ENCODE data around the gene PARVB. TPM values are rescaled to one million over a fixed set of nuclear protein-coding genes. Genes with fewer than 3 reads are reported as not detected.

PARVB gene
- total RNA-seq, 2 donors from 2014 or later, result 43.8 to 86.5 TPM

DNA sequence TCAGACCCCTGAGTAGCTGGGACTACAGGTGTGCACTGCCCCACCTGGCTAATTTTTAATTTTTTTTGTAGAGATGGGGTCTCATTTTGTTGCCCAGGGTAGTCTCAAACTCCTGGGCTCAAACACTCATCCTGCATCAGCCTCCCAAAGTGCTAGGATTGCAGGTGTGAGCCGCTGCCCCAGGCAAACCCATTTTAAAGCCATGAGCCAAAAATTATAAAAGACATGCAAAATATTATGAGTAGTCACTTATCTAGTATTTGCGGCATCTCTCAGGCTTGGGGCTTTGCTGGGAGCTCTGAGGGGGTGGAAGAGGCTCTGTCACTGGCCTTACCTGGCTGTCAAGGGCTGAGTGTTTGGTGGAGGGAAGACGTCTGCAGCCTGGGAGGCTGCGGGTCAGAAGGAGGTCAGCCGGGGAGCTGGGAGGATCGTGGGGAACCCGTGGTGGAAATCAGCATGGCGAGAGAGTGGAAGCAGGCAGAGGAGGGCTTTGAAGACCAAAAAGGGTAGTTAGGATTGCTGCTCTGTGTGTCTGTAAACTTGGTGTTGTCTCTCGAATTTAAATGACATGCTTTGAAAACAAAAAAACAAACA is 87.6 kb downstream of the PARVB start:
- Histone ChIP-seq H3K27me3 (no peaks in the 10 kb centered on the region), H3K36me3 (no peaks in the 10 kb centered on the region), H3K4me3 (no peak overlapping the region), H3K27ac (peak overlapping the region in 1 of 2 donors; percentile 17), H3K4me1 (peaks cover 0 to 32% of the 10 kb centered on the region in 2 donors), H3K9me3 (no peaks in the 10 kb centered on the region)
- DNase-seq (ENCODE audit: low spot score), result no peak
- TF ChIP-seq, protein P1, sequence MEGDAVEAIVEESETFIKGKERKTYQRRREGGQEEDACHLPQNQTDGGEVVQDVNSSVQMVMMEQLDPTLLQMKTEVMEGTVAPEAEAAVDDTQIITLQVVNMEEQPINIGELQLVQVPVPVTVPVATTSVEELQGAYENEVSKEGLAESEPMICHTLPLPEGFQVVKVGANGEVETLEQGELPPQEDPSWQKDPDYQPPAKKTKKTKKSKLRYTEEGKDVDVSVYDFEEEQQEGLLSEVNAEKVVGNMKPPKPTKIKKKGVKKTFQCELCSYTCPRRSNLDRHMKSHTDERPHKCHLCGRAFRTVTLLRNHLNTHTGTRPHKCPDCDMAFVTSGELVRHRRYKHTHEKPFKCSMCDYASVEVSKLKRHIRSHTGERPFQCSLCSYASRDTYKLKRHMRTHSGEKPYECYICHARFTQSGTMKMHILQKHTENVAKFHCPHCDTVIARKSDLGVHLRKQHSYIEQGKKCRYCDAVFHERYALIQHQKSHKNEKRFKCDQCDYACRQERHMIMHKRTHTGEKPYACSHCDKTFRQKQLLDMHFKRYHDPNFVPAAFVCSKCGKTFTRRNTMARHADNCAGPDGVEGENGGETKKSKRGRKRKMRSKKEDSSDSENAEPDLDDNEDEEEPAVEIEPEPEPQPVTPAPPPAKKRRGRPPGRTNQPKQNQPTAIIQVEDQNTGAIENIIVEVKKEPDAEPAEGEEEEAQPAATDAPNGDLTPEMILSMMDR (IDR thresholded peaks at IDR 0.05), result no peak

DNA sequence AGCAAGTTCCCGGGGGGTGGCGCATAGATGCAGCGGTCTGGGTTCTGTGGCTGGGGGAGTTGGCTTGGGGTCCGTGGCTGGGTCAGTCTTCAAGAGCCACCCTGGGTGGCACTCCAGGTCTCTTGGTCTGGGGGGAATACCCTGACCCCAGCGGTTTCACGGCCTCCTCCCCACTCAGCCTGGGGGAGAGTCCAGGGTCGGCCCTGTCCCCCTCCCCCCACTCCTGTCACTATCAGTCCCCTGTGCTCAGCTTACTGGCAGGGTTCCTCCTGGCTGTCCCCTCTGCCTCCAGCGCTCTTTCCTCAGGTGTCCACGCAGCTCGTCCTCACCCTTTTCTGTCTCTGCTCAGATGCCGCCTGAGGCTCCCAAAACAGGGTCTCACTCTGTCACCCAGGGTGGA is 88.1 kb downstream of the PARVB start:
- H3K27ac ChIP-seq, result peak overlapping the region in 1 of 2 donors; percentile 17
- no peak for DNase-seq (ENCODE audit: low spot score)
- H3K4me1 ChIP-seq, result peaks cover 0 to 38% of the 10 kb centered on the region in 2 donors
- H3K9me3 ChIP-seq, result no peaks in the 10 kb centered on the region
- no peaks in the 10 kb centered on the region for H3K27me3 ChIP-seq
- H3K36me3 ChIP-seq, result no peaks in the 10 kb centered on the region
- no peak overlapping the region for H3K4me3 ChIP-seq
- TF ChIP-seq, protein P1 (IDR thresholded peaks at IDR 0.05), result no peak

DNA sequence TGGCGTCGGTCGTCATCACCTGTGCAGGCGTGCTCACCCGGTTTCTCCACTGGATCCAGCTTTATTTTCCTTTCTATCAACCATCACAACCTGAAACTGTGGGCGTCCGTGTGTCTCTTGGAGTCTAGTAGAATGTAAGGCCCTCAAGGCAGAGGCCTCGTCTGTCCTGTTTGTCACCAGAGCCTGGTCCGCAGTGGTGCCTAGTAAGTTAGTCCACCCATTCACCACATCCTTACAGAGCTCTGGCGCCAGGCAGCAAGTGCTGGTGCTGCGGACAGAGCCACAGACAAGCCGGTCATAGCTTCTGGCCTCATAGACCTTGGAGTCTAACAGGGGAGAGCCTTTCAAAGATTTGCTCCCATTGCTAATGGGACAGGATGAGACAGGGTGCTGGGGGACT is 92.2 kb downstream of the PARVB start:
- TF ChIP-seq, protein P1 (IDR thresholded peaks at IDR 0.05), result no peak
- H3K27ac ChIP-seq, result no peak overlapping the region
- no peaks in the 10 kb centered on the region for H3K9me3 ChIP-seq
- peaks cover 28% of the 10 kb centered on the region for H3K36me3 ChIP-seq
- no peaks in the 10 kb centered on the region for H3K27me3 ChIP-seq
- peaks cover 0 to 28% of the 10 kb centered on the region in 2 donors for H3K4me1 ChIP-seq
- DNase-seq (ENCODE audit: low spot score), result no peak
- H3K4me3 ChIP-seq, result no peak overlapping the region

DNA sequence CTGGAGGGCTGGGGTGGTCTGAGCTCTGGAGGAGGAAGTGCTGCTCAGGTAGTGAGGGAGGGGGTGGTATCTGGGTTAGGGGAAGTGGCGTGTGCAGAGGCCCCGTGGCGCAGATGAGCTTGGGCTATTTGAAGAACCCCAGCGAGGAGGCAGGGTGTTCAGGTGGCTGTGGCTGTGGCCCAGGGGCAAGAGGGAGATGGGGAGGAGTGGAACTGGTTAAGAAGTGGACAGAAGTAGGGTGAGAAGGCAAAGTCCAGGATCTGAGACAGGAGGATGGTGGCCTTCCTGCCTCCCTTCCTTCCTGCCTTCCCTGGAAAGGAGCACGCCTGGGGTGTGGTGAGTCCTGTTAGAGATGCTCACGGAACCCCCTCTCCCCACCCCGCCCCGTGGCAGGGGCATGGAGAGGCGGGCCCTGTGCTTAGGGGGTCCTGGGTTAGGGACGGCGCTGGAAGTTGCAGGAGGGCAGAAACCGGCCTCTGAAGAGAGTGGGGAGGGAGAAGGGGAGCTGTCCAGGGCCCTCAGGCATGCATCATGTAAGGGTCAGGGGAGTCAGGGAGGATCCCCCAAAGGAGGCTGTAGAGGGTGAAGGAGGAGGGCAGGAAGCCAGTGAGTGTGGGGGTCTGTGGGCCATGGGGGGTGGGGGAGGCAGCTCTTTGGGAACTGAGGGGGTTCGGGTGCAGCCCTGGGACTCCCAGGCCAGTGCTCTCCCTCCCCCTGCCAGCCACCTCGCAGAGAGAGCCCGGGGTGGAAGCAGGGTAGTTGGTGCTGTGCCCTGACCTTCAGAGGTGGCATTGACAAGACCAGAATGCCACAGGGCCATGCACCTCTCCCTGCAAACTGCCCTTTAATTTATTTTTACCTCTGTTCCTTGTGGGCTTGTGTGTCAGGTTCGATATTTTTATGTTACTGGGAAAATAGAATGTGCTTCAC is 92.9 kb downstream of the PARVB start:
- DNase-seq (ENCODE audit: low spot score), result no peak
- Histone ChIP-seq H3K36me3 (peaks cover 28% of the 10 kb centered on the region), H3K9me3 (peaks cover 0 to 5% of the 10 kb centered on the region in 2 donors), H3K27ac (no peak overlapping the region), H3K4me3 (no peak overlapping the region), H3K27me3 (no peaks in the 10 kb centered on the region), H3K4me1 (peaks cover 0 to 24% of the 10 kb centered on the region in 2 donors)
- TF ChIP-seq, protein P1 (IDR thresholded peaks at IDR 0.05), result no peak

DNA sequence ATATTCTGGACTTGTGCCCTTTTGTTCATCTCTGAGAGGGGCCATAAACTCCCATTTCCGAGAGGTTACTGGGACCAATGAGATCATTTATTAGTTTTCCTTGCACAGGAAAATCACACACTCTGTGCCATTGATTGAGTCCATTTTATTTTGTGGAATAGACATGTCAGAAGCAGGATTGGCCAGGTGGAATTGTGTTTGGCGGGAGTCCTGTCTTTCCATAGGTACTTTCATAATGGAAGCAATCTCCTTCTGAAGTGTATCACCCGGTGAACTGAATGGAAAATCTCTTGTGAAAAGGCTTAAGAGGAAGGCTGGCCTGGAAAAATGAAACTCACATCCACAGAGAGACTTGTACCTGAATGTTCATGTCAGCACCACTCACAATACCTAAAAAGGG is 93.6 kb downstream of the PARVB start:
- no peak for DNase-seq (ENCODE audit: low spot score)
- Histone ChIP-seq H3K4me3 (no peak overlapping the region), H3K36me3 (peaks cover 28% of the 10 kb centered on the region), H3K27me3 (no peaks in the 10 kb centered on the region), H3K4me1 (peaks cover 0 to 20% of the 10 kb centered on the region in 2 donors), H3K9me3 (peaks cover 0 to 5% of the 10 kb centered on the region in 2 donors), H3K27ac (no peak overlapping the region)
- TF ChIP-seq, protein P1 (IDR thresholded peaks at IDR 0.05), result no peak

Data from right atrium auricular region (tissue), 2 donors.